Thyroid gland (tissue), 4 donors: ENCODE results near the gene TNC. TPM values are rescaled to one million over a fixed set of nuclear protein-coding genes. Genes with fewer than 3 reads are reported as not detected.

ENCODE experiments used
- DNase-seq, 2 donors: peaks; one replicate each; pipeline ENCODE4 v3.0.0-alpha.2; 2019
- H3K27ac ChIP-seq, 3 donors: fragments of 200-600 bp; sonication (generic); 1 replicate in 2 of 3; 2 replicates in 1 of 3; pipeline ENCODE4 v1.5.1; 2016 to 2019; ENCODE audit warnings: mild to moderate bottlenecking in 1 of 3, moderate library complexity in 1 of 3
- H3K27me3 ChIP-seq: fragments of 200-600 bp; sonication (generic); one replicate; pipeline ENCODE4 v1.5.1; 2019
- H3K36me3 ChIP-seq, 2 donors: fragments of 200-600 bp; sonication (generic); one replicate each; pipeline ENCODE4 v1.5.1; 2016 to 2019
- H3K4me1 ChIP-seq, 2 donors: fragments of 200-600 bp; sonication (generic); one replicate each; pipeline ENCODE4 v1.5.1; 2017 to 2019
- H3K4me3 ChIP-seq, 3 donors: fragments of 200-600 bp; sonication (generic); replicated peaks in 1 of 3; 1 replicate in 2 of 3; 2 replicates in 1 of 3; pipeline ENCODE4 v1.5.1; 2016; ENCODE audit warnings: mild to moderate bottlenecking in 1 of 3
- H3K9me3 ChIP-seq: fragments of 200-600 bp; sonication (generic); one replicate; pipeline ENCODE4 v1.5.1; 2017
- CTCF ChIP-seq, 6 experiments: fragments of 200-600 bp in 3 of 6; fragments of 450-650 bp in 3 of 6; sonication (generic) in 3 of 6; IDR thresholded peaks; one replicate each; pipeline ENCODE4 v1.5.1; 2016 to 2019; ENCODE audit warnings: antibody characterized with exemption in 6 of 6, mild to moderate bottlenecking in 2 of 6, inconsistent platforms in 1 of 6, moderate library complexity in 1 of 6
- POLR2A ChIP-seq, 2 donors: fragments of 450-650 bp; IDR thresholded peaks; one replicate each; pipeline ENCODE4 v1.6.1; 2017; ENCODE audit warnings: antibody characterized with exemption in 2 of 2, mild to moderate bottlenecking in 2 of 2, moderate library complexity in 1 of 2
- WGBS, 2 donors: methylation state at CpG; one replicate each; pipeline ENCODE4 v1.1.5; 2017; 5-methylcytosine and 5-hydroxymethylcytosine counted together
- intact Hi-C: fragments of 100-400 bp; cut with DNase I; formaldehyde crosslinking; loops from one replicate; pipeline ENCODE4 v1.15.1; 2023
- total RNA-seq, 4 donors: library from RNA; depleted of rRNA; stranded (reverse); fragments of >200 nt; gene quantifications; one replicate each; pipeline ENCODE4 v1.2.3, GENCODE V29; 2016

TNC gene
- total RNA-seq, 4 donors from 2014 or later: 1.0 to 21.8 (median 6.4) TPM

- no peak overlapping the region for H3K27ac ChIP-seq
- no peaks in the 10 kb centered on the region for H3K27me3 ChIP-seq
- no peaks in the 10 kb centered on the region for H3K36me3 ChIP-seq
- no peaks in the 10 kb centered on the region for H3K9me3 ChIP-seq
- no peaks in the 10 kb centered on the region for H3K4me1 ChIP-seq
- H3K4me3 ChIP-seq: no peak overlapping the region
- WGBS, 2 donors: 77 to 81% methylated on average over 21 to 22 of the region's 22 CpGs
- DNase-seq: no peak
- TF ChIP-seq CTCF (IDR thresholded peaks at IDR 0.05) (no peak), POLR2A (IDR thresholded peaks at IDR 0.05) (no peak)
- intact Hi-C loops: no loop called here
Measured at GRCh38 chr9:115085773-115086377, 32.1 kb downstream of the TNC start.

- intact Hi-C loops: no loop called here
- no peaks in the 10 kb centered on the region for H3K36me3 ChIP-seq
Measured at GRCh38 chr9:115084709-115085108, 33.2 kb downstream of the TNC start.

GRCh38 chr9:115084157-115084556, 33.8 kb downstream of the TNC start:
- Histone ChIP-seq H3K4me3 (no peak overlapping the region), H3K9me3 (no peaks in the 10 kb centered on the region), H3K27ac (no peak overlapping the region), H3K36me3 (no peaks in the 10 kb centered on the region), H3K4me1 (no peaks in the 10 kb centered on the region), H3K27me3 (no peaks in the 10 kb centered on the region)
- intact Hi-C loops: no loop called here
- TF ChIP-seq POLR2A (IDR thresholded peaks at IDR 0.05) (no peak), CTCF (IDR thresholded peaks at IDR 0.05) (no peak)
- WGBS, 2 donors: 88 to 89% methylated on average over 12 of the region's 12 CpGs
- no peak for DNase-seq

More at GRCh38 chr9:115084709-115085108, 33.2 kb downstream of the TNC start:
- DNase-seq: no peak
- Histone ChIP-seq H3K27me3 (no peaks in the 10 kb centered on the region), H3K27ac (no peak overlapping the region), H3K4me3 (no peak overlapping the region), H3K4me1 (no peaks in the 10 kb centered on the region), H3K9me3 (no peaks in the 10 kb centered on the region)
- 93 to 96% methylated on average over 3 of the region's 3 CpGs for WGBS, 2 donors
- TF ChIP-seq POLR2A (IDR thresholded peaks at IDR 0.05) (no peak), CTCF (IDR thresholded peaks at IDR 0.05) (no peak)

- no peak overlapping the region for H3K27ac ChIP-seq
- H3K4me3 ChIP-seq: no peak overlapping the region
- intact Hi-C loops: no loop called here
- H3K27me3 ChIP-seq: no peaks in the 10 kb centered on the region
- TF ChIP-seq POLR2A (IDR thresholded peaks at IDR 0.05) (no peak), CTCF (IDR thresholded peaks at IDR 0.05) (no peak)
- no peaks in the 10 kb centered on the region for H3K9me3 ChIP-seq
- 84 to 87% methylated on average over 3 of the region's 3 CpGs for WGBS, 2 donors
- DNase-seq: no peak
- H3K4me1 ChIP-seq: no peaks in the 10 kb centered on the region
- H3K36me3 ChIP-seq: no peaks in the 10 kb centered on the region
Measured at GRCh38 chr9:115080242-115080641, 37.7 kb downstream of the TNC start.

GRCh38 chr9:115079156-115079555, 38.8 kb downstream of the TNC start:
- Histone ChIP-seq H3K27me3 (no peaks in the 10 kb centered on the region), H3K27ac (no peak overlapping the region), H3K36me3 (no peaks in the 10 kb centered on the region), H3K4me3 (no peak overlapping the region), H3K4me1 (no peaks in the 10 kb centered on the region), H3K9me3 (no peaks in the 10 kb centered on the region)
- WGBS, 2 donors: 83 to 90% methylated on average over 3 of the region's 3 CpGs
- no peak for DNase-seq
- TF ChIP-seq CTCF (IDR thresholded peaks at IDR 0.05): no peak
- TF ChIP-seq POLR2A (IDR thresholded peaks at IDR 0.05): no peak
- intact Hi-C loops: no loop called here
